Measurements from ENCODE around the gene ERC2. TPM values are rescaled to one million over a fixed set of nuclear protein-coding genes. Genes with fewer than 3 reads are reported as not detected.

Gene ERC2
- total RNA-seq, 4 donors from 2014 or later, result 0.81 to 2.9 (median 1.6) TPM

GRCh38 chr3:55483196-55484095 is 984.8 kb downstream of the ERC2 start:
- Histone ChIP-seq H3K36me3 (no peaks in the 10 kb centered on the region), H3K4me1 (peaks cover 0 to 77% (median 7%) of the 10 kb centered on the region in 3 donors), H3K27ac (peak overlapping the region in 2 of 4 donors; percentile 84 to 91), H3K9me3 (no peaks in the 10 kb centered on the region), H3K27me3 (peaks cover 44% of the 10 kb centered on the region), H3K4me3 (peak overlapping the region in 1 of 2 donors; percentile 91)
- no peak for ATAC-seq
- TF ChIP-seq POLR2AphosphoS5 (IDR thresholded peaks at IDR 0.05) (no peak), POLR2A (IDR thresholded peaks at IDR 0.05) (no peak), CTCF (IDR thresholded peaks at IDR 0.05) (no peak), EP300 (IDR thresholded peaks at IDR 0.05) (no peak)
- 80 to 100% methylated on average over 2 of the region's 40 CpGs for whole genome bisulfite sequencing, 2 donors (ENCODE audit: low coverage in 1 of 2)

- Histone ChIP-seq H3K27me3 (peaks cover 39% of the 10 kb centered on the region), H3K36me3 (no peaks in the 10 kb centered on the region), H3K4me1 (peaks cover 0 to 75% (median 7%) of the 10 kb centered on the region in 3 donors), H3K27ac (peak overlapping the region in 2 of 4 donors; percentile 84 to 91), H3K9me3 (no peaks in the 10 kb centered on the region), H3K4me3 (peak overlapping the region in 1 of 2 donors; percentile 91)
- no peak for ATAC-seq
- TF ChIP-seq POLR2A (IDR thresholded peaks at IDR 0.05), result no peak
- TF ChIP-seq CTCF (IDR thresholded peaks at IDR 0.05), result no peak
- TF ChIP-seq EP300 (IDR thresholded peaks at IDR 0.05), result no peak
- no peak for TF ChIP-seq POLR2AphosphoS5 (IDR thresholded peaks at IDR 0.05)
- WGBS, 2 donors (ENCODE audit: low coverage in 1 of 2), result 8% methylated on average over 5 of the region's 38 CpGs; no CpG with 5 or more reads in 1 of the 2 donors
Measured at GRCh38 chr3:55482496-55483195, 985.6 kb downstream of the ERC2 start.

- ATAC-seq, result no peak
- H3K27ac ChIP-seq, result peak overlapping the region in 3 of 4 donors; percentile 12 to 63 (median 57)
- peaks cover 0 to 70% (median 7%) of the 10 kb centered on the region in 3 donors for H3K4me1 ChIP-seq
- 15 to 36% methylated on average over 6 to 7 of the region's 37 CpGs for WGBS, 2 donors (ENCODE audit: low coverage in 1 of 2)
- peaks cover 39% of the 10 kb centered on the region for H3K27me3 ChIP-seq
- TF ChIP-seq POLR2A (IDR thresholded peaks at IDR 0.05) (no peak), EP300 (IDR thresholded peaks at IDR 0.05) (no peak), CTCF (IDR thresholded peaks at IDR 0.05) (peak in 1 of 4 experiments; percentile 20)
- H3K4me3 ChIP-seq, result peak overlapping the region; percentile 17 to 91
- H3K9me3 ChIP-seq, result no peaks in the 10 kb centered on the region
- H3K36me3 ChIP-seq, result no peaks in the 10 kb centered on the region
Measured at GRCh38 chr3:55481744-55482495, 986.3 kb downstream of the ERC2 start.

GRCh38 chr3:55480911-55481743 is 987.1 kb downstream of the ERC2 start:
- no peaks in the 10 kb centered on the region for H3K36me3 ChIP-seq
- peak; percentile 24 for ATAC-seq
- peaks cover 0 to 62% (median 7%) of the 10 kb centered on the region in 3 donors for H3K4me1 ChIP-seq
- TF ChIP-seq EP300 (IDR thresholded peaks at IDR 0.05) (no peak), CTCF (IDR thresholded peaks at IDR 0.05) (peak in 1 of 4 experiments; percentile 19)
- H3K27me3 ChIP-seq, result peaks cover 39% of the 10 kb centered on the region
- H3K9me3 ChIP-seq, result no peaks in the 10 kb centered on the region
- peak overlapping the region; percentile 17 to 91 for H3K4me3 ChIP-seq
- H3K27ac ChIP-seq, result peak overlapping the region in 3 of 4 donors; percentile 12 to 63 (median 57)
- WGBS, 2 donors (ENCODE audit: low coverage in 1 of 2), result 13 to 15% methylated on average over 11 to 12 of the region's 42 CpGs
